ENCODE data around the gene TMED7. TPM values are rescaled to one million over a fixed set of nuclear protein-coding genes. Genes with fewer than 3 reads are reported as not detected.
"Not testable (repeated sequence)": the region's sequence is repeated elsewhere in the genome, so short reads cannot be mapped to it uniquely, and the experiment has no call there.

Gene TMED7
- total RNA-seq: 10 to 100 TPM; 49.0 to 53.7 TPM
- 32.3 to 32.9 reads per million in 2 donors for total RNA-seq

DNA sequence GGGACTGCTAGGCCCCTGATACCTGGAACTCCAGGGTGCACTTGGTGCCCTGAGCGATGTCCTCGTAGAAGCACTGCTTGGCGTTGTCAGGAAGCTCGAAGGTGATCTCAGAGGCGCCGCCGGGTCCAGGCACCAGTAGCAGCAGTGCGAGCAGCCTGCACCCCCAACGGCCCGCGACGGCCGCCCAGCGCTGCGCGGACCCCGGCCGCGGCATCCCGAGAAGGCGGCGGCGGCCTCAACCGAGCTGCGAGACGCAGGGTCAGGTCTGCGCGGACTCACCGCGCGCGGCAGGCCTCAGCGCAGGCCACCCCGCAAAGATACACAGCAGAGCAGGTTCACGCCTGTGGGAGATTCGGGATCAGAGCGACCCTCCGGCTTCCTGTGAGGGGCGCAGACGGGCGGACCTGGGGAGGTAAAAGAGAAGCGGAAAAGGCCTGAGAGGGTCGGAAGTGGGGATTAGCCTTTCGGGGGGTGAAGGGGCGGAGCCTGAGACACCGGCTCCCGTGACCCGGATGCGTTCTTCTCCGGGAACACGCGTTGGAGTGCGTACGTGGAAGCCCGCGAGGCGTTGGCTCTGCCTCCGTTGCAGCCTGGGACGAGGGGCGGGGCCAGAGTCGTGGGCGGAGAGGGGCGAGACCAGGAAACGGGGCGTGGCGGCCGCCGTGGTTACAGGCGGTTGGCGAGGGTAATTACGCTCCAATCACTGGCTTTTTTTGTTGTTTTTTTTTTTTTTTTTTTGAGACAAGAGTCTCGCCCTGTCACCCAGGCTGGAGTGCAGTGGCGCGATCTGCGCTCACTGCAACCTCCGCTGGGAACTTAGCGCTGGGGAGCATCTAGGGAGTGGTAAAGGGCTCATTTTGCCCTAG is at the start of gene TMED7:
Gene TMED7 (minus strand): TSS at position 458 of the 866 bp plus-strand sequence. CDS start 244 bp downstream, at position 214.
- no peak within 1 kb of the TSS for H3K4me3 Mint-ChIP-seq
- no peaks in the 10 kb centered on the region for H3K27me3 Mint-ChIP-seq
- peak; percentile 92 for ATAC-seq
- H3K27ac Mint-ChIP-seq: no peak within 1 kb of the TSS
- H3K36me3 Mint-ChIP-seq (ENCODE audit: low read depth): peaks cover 6% of the 10 kb centered on the region
- H3K9me3 ChIP-seq (ENCODE audit: control insufficient read depth, low read length, poor library complexity, severe bottlenecking): no peaks in the 10 kb centered on the region
- peak; percentile 99 for DNase-seq
- H3K4me1 Mint-ChIP-seq: peaks cover 26% of the 10 kb centered on the region

DNA sequence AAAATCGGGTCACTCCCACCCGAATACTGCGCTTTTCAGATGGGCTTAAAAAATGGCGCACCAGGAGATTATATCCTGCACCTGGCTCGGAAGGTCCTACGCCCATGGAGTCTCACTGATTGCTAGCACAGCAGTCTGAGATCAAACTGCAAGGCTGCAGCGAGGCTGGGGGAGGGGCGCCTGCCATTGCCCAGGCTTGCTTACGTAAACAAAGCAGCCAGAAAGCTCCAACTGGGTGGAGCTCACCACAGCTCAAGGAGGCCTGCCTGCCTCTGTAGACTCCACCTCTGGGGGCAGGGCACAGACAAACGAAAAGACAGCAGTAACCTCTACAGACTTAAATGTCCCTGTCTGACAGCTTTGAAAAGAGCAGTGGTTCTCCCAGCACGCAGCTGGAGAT is 48.9 kb upstream of the TMED7 start:
- not testable (repeated sequence) for H3K4me3 Mint-ChIP-seq; H3K36me3 Mint-ChIP-seq (ENCODE audit: low read depth); H3K4me1 Mint-ChIP-seq; DNase-seq; H3K27ac Mint-ChIP-seq; H3K9me3 ChIP-seq (ENCODE audit: control insufficient read depth, low read length, poor library complexity, severe bottlenecking); ATAC-seq
- peaks cover 16% of the 10 kb centered on the region for H3K27me3 Mint-ChIP-seq

DNA sequence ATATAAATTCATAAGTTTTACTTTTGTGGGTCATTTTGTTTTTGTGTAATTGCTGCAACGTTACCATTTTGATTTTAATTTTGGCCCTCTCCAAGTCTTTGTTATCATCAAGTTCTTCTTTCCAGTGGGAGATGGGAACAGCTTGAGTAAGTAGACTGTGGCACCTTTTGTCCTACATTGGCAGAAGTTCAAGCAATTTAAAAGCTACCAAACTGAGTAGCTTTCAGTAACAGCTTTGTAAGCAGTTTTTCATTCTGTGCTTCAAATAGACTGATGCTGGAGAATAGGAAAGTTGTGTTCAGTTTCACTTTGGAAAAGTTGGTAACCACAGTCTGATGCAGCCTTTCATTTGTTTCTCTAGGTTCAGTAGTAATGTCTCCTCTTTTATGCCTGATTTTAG is 47.8 kb upstream of the TMED7 start:
- H3K27ac Mint-ChIP-seq: no peak overlapping the region

DNA sequence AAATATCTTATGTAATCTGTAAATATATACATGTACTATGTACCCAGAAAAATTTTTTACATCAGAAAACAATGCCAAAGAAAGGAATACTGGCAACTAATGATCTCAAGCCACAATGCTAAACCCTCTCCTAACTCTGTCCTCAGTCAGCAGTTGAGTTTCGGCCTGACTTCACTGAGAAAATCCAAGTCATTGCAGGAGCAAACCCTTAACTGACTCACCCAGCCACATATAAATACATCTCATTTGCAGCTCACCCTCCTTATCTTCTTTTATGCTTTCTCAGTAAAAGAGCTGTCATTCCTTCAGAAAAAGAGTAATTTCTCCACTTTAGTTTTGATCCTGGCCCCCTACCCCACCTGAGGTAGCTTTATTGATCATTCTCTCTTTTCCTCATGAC is 46.1 kb upstream of the TMED7 start:
- Mint-ChIP-seq H3K27me3 (peaks cover 16% of the 10 kb centered on the region), H3K4me3 (no peak overlapping the region), H3K27ac (no peak overlapping the region), H3K4me1 (peaks cover 2% of the 10 kb centered on the region), H3K36me3 (ENCODE audit: low read depth) (no peaks in the 10 kb centered on the region)
- H3K9me3 ChIP-seq (ENCODE audit: control insufficient read depth, low read length, poor library complexity, severe bottlenecking): no peaks in the 10 kb centered on the region
- DNase-seq (no peak), ATAC-seq (no peak)

More for the DNA sequence above, 47.8 kb upstream of the TMED7 start:
- ATAC-seq: no peak
- H3K9me3 ChIP-seq (ENCODE audit: control insufficient read depth, low read length, poor library complexity, severe bottlenecking): no peaks in the 10 kb centered on the region
- DNase-seq: no peak
- Mint-ChIP-seq H3K27me3 (peaks cover 16% of the 10 kb centered on the region), H3K4me1 (peaks cover 2% of the 10 kb centered on the region), H3K4me3 (no peak overlapping the region), H3K36me3 (ENCODE audit: low read depth) (no peaks in the 10 kb centered on the region)

DNA sequence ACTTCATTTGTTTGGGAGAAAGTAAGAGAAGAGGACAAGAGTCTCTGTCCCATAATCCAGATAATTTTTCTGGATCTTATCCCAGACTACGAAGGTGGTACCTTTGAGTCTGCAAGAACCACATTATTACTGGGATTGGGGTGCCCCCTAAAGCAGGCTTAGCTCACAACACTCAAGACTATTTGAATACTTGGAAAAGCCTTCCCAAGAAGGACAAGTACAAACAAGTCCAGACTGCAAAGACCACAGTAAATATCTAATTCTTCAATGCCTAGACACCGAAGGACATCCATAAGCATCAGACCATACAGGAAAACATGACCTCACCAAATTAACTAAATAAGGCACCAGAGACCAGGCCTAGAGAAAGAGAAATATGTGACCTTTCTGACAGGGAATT is 40.2 kb upstream of the TMED7 start:
- no peak for DNase-seq
- Mint-ChIP-seq H3K27me3 (peaks cover 10% of the 10 kb centered on the region), H3K4me1 (no peaks in the 10 kb centered on the region), H3K27ac (no peak overlapping the region), H3K36me3 (ENCODE audit: low read depth) (no peaks in the 10 kb centered on the region), H3K4me3 (no peak overlapping the region)
- H3K9me3 ChIP-seq (ENCODE audit: control insufficient read depth, low read length, poor library complexity, severe bottlenecking): no peaks in the 10 kb centered on the region
- no peak for ATAC-seq

DNA sequence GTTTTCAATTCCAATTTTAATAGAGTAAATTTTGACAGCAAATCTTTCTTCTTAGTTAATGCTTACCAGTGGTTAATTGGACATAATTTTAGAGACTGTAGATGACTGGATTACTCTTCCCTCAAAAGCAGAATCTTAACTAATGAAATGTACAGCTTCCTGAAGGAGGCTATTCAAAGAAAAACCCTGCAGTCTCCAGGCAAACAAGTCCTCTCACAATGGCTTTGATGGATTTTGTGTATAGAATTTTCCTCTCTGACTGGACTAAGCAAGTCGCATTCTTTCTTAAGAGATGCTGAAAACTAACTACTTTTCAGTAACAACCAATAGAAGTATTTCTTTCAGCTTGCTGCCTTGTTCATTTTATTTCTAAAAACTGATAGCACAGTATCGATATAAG is 35.7 kb upstream of the TMED7 start:
- no peaks in the 10 kb centered on the region for H3K4me1 Mint-ChIP-seq
- ATAC-seq (no peak), DNase-seq (no peak)
- H3K36me3 Mint-ChIP-seq (ENCODE audit: low read depth): peaks cover 2% of the 10 kb centered on the region
- H3K27me3 Mint-ChIP-seq: peaks cover 28% of the 10 kb centered on the region
- H3K27ac Mint-ChIP-seq: no peak overlapping the region
- H3K9me3 ChIP-seq (ENCODE audit: control insufficient read depth, low read length, poor library complexity, severe bottlenecking): no peaks in the 10 kb centered on the region
- no peak overlapping the region for H3K4me3 Mint-ChIP-seq

DNA sequence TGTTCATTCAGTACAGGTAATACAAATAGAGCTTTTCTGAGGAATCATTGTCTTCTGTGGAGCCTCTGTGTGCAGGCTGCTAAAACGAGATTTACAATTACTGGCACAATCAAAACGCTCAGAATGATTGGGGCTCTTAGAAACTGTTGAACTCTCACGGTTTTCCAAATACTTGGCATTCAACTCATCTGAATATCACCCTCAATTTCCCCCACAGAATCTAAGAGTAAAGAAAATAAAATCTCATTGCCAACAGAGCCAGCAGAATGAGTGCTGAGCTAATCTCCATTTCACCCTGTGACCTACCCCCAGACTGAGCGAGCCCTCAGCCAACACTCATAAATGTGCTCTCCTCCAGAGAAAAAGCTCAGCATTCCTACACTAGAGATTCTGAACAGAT is 35.3 kb upstream of the TMED7 start:
- H3K9me3 ChIP-seq (ENCODE audit: control insufficient read depth, low read length, poor library complexity, severe bottlenecking): no peaks in the 10 kb centered on the region
- no peak for DNase-seq
- no peak overlapping the region for H3K27ac Mint-ChIP-seq
- H3K27me3 Mint-ChIP-seq: peaks cover 33% of the 10 kb centered on the region
- H3K4me1 Mint-ChIP-seq: no peaks in the 10 kb centered on the region
- peaks cover 2% of the 10 kb centered on the region for H3K36me3 Mint-ChIP-seq (ENCODE audit: low read depth)
- no peak for ATAC-seq
- no peak overlapping the region for H3K4me3 Mint-ChIP-seq

DNA sequence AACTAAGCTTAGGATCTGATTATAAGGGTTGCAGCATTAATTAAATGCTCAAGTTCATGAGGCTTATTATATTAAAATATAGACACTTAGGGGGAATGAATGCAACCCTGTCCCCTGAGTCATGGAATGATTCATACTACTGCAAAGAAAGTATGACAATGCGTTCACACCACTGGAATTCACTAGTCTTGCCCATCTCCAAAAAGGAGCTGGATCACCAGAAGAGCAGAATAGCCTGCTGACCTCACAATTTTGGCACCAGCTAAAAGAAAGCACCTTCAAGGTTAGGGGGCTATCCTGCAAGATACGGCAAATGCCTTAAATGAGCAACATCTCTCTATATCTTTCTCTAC is 32.0 kb upstream of the TMED7 start:
- Mint-ChIP-seq H3K27me3 (peaks cover 24% of the 10 kb centered on the region), H3K36me3 (ENCODE audit: low read depth) (peaks cover 2% of the 10 kb centered on the region), H3K27ac (no peak overlapping the region), H3K4me3 (no peak overlapping the region), H3K4me1 (no peaks in the 10 kb centered on the region)
- DNase-seq (no peak), ATAC-seq (no peak)
- H3K9me3 ChIP-seq (ENCODE audit: control insufficient read depth, low read length, poor library complexity, severe bottlenecking): no peaks in the 10 kb centered on the region

DNA sequence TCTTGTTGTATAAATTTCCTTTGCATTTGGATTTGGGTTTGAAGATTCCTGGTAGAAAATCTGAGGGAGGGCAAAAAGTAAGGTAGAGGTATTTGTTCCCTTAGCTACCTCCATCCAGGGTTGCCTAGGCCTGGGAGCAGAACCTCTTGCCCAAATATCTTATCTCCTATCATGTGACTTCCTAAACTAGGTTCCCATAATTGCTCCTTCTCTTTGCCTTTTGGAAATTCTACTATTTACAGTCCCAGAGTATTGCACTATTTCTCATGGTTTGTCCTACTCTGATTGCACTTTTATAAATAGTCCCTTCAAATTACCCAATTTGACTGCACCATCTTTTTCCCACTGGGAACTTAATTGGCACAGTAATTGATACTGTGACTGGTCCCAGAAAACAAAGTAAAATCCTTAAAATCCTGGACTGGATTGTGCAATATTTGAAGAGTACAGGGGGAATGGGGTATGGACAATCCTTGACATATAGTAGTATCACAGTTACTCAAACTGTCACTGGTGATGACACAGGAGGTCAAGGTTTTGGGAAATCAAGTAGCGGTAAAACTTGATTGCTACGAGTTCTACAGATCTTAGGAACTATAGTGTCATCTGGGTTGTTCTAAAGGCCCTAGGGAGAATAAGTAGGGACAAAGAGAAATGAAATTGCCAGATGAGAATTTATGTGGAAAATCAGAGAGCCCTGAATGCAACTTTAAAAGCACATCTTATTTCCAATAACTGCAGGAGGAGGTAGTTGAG is 31.5 kb upstream of the TMED7 start:
- Mint-ChIP-seq H3K4me1 (no peaks in the 10 kb centered on the region), H3K27me3 (peaks cover 24% of the 10 kb centered on the region), H3K4me3 (no peak overlapping the region), H3K27ac (no peak overlapping the region), H3K36me3 (ENCODE audit: low read depth) (peaks cover 2% of the 10 kb centered on the region)
- ATAC-seq (no peak), DNase-seq (no peak)
- no peaks in the 10 kb centered on the region for H3K9me3 ChIP-seq (ENCODE audit: control insufficient read depth, low read length, poor library complexity, severe bottlenecking)

DNA sequence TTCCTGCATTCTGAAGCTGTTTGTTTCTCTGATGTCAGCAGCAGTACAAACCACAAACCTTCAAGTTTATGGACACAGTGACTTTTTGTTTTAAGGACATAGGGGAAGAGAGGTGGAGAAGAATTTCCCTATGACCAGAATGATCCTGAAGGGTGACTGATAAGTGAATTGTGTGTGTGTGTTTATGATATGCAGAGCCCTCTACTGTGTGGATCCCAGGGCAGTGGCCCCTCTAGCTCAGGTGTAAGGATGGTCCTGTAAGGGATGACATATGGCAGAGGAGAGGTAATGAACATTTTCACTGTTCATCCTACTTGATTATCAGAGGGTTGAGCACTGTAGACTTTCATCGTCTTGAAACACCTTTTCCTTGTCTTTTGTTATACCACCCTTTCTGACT is 30.6 kb upstream of the TMED7 start:
- ATAC-seq: no peak
- Mint-ChIP-seq H3K4me1 (no peaks in the 10 kb centered on the region), H3K4me3 (no peak overlapping the region), H3K27ac (no peak overlapping the region), H3K27me3 (peaks cover 24% of the 10 kb centered on the region), H3K36me3 (ENCODE audit: low read depth) (peaks cover 2% of the 10 kb centered on the region)
- no peak for DNase-seq
- H3K9me3 ChIP-seq (ENCODE audit: control insufficient read depth, low read length, poor library complexity, severe bottlenecking): no peaks in the 10 kb centered on the region

DNA sequence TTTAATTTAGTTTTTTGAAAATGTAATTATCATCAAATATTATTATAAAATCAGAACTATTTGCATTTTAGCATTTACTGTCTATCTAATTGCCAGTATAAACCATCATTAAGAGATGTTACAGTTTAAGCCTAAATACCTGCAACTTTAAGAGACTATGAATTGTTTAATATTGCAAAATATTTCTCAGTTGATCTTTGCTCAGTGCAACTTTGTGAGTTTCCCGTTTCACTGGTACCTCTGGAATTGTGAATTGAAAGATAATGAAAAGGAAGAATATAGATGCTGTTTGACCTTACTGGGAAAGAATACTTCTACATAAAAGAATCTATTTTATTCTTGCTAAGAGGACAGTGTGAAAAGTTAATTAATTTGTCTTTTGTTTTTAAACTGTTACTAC is 30.2 kb upstream of the TMED7 start:
- H3K36me3 Mint-ChIP-seq (ENCODE audit: low read depth): peaks cover 2% of the 10 kb centered on the region
- H3K27ac Mint-ChIP-seq: no peak overlapping the region
- no peaks in the 10 kb centered on the region for H3K4me1 Mint-ChIP-seq
- no peak overlapping the region for H3K4me3 Mint-ChIP-seq
- no peaks in the 10 kb centered on the region for H3K9me3 ChIP-seq (ENCODE audit: control insufficient read depth, low read length, poor library complexity, severe bottlenecking)
- H3K27me3 Mint-ChIP-seq: peaks cover 24% of the 10 kb centered on the region
- DNase-seq (no peak), ATAC-seq (no peak)

DNA sequence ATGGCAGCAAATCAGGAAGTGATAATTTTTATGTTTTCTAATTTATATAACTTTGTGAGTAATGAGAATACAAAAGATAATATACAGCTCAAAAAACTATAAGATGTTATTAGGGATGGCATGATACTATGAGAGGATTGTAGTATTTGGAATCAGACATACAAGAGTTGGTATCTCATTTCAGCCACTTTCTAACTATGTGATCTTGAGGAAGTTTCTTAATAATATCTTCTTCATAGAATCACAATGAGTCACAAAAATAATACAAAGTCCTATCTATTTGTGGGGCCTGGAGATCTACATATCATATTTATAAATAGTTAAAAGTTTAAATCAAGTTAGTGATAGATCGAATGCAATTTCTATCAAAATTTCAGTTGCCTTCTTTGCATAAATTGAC is 23.7 kb upstream of the TMED7 start:
- Mint-ChIP-seq H3K4me1 (no peaks in the 10 kb centered on the region), H3K36me3 (ENCODE audit: low read depth) (no peaks in the 10 kb centered on the region), H3K4me3 (no peak overlapping the region), H3K27me3 (peaks cover 25% of the 10 kb centered on the region), H3K27ac (no peak overlapping the region)
- DNase-seq (no peak), ATAC-seq (no peak)
- no peaks in the 10 kb centered on the region for H3K9me3 ChIP-seq (ENCODE audit: control insufficient read depth, low read length, poor library complexity, severe bottlenecking)

DNA sequence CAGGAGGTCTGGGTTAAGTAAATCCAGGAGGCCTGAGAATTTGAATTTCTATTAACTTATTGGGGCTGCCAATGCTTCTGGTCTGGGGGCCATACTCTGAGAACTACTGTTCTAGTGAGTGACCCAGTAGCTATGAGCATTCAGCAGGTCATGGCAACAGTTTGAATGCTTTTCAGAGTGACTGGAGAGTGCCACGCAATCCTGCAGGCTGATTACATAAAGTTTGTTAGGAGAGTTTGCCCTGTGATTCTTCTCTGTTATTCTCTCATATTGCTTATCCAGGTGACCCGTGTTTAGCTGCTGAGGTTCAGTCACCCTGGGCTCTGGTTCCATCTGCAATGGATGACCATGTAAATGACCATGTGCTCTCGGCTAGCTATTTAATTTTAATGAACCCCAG is 22.2 kb upstream of the TMED7 start:
- Mint-ChIP-seq H3K36me3 (ENCODE audit: low read depth) (no peaks in the 10 kb centered on the region), H3K4me1 (no peaks in the 10 kb centered on the region), H3K27ac (no peak overlapping the region), H3K4me3 (no peak overlapping the region), H3K27me3 (peaks cover 39% of the 10 kb centered on the region)
- ATAC-seq (no peak), DNase-seq (no peak)
- H3K9me3 ChIP-seq (ENCODE audit: control insufficient read depth, low read length, poor library complexity, severe bottlenecking): no peaks in the 10 kb centered on the region

Measured in T-helper 17 cell (primary cell).